Heart right ventricle (tissue), 16 donors: Measurements from ENCODE around the gene CCDC174. TPM values are rescaled to one million over a fixed set of nuclear protein-coding genes. Genes with fewer than 3 reads are reported as not detected.

Experiments used
- ATAC-seq, 8 donors: fragments of 200-7000 bp; cut with Tn5 transposase; one replicate each; pipeline ENCODE4 v1.9.1; 2020; ENCODE audit warnings: mild to moderate bottlenecking in 8 of 8, moderate library complexity in 8 of 8, moderate number of reproducible peaks in 1 of 8
- DNase-seq, 2 donors: peaks; one replicate each; pipeline ENCODE4 v3.0.0-alpha.2; 2020
- H3K27ac ChIP-seq, 10 donors: fragments of 200-600 bp; sonication (generic) in 2 of 10; one replicate each; pipeline versions ENCODE4 v1.5.0 to v1.8.0; 2020 to 2022; ENCODE audit warnings: mild to moderate bottlenecking in 3 of 10
- H3K27me3 ChIP-seq, 7 donors: fragments of 200-600 bp; one replicate each; pipeline ENCODE4 v1.8.0; 2021 to 2022; ENCODE audit warnings: mild to moderate bottlenecking in 2 of 7
- H3K36me3 ChIP-seq, 9 donors: fragments of 200-600 bp; sonication (generic) in 1 of 9; one replicate each; pipeline versions ENCODE4 v1.5.0 to v1.8.0; 2020 to 2022; ENCODE audit warnings: mild to moderate bottlenecking in 2 of 9
- H3K4me1 ChIP-seq, 9 donors: fragments of 200-600 bp; sonication (generic) in 1 of 9; one replicate each; pipeline versions ENCODE4 v1.5.0 to v1.8.0; 2020 to 2022; ENCODE audit warnings: mild to moderate bottlenecking in 4 of 9
- H3K4me3 ChIP-seq, 10 donors: fragments of 200-600 bp; sonication (generic) in 2 of 10; one replicate each; pipeline versions ENCODE4 v1.5.0 to v1.8.0; 2020 to 2022; ENCODE audit warnings: mild to moderate bottlenecking in 7 of 10, moderate library complexity in 2 of 10
- H3K9me3 ChIP-seq, 11 donors: fragments of 200-600 bp in 10 of 11; sonication (generic) in 2 of 11; one replicate each; pipeline versions ENCODE4 v1.5.0 to v1.8.0; 2013 to 2022; ENCODE audit warnings: mild to moderate bottlenecking in 2 of 11, control low read depth in 1 of 11, moderate library complexity in 1 of 11
- CTCF ChIP-seq, 9 donors: fragments of 200-600 bp; sonication (generic) in 2 of 9; IDR thresholded peaks; one replicate each; pipeline versions ENCODE4 v1.5.0 to v1.8.0; 2021 to 2022; ENCODE audit warnings: antibody characterized with exemption in 9 of 9, mild to moderate bottlenecking in 5 of 9, moderate library complexity in 1 of 9
- WGBS, 2 donors: extraction: QIAGEN DNeasy Blood & Tissue Kit; methylation state at CpG; one replicate each; pipeline ENCODE4 v1.1.7; 2013; ENCODE audit warnings: inconsistent platforms in 1 of 2; 5-methylcytosine and 5-hydroxymethylcytosine counted together
- intact Hi-C, 10 donors: fragments of 100-400 bp; cut with DNase I; formaldehyde crosslinking; loops; one replicate each; pipeline versions ENCODE4 v1.11.1 to v1.14.2; 2022
- polyA plus RNA-seq, 2 donors: library from polyadenylated mRNA; stranded (reverse); fragments of 200-250 nt; gene quantifications; one replicate each; pipeline ENCODE4 v1.2.3, GENCODE V29; 2013
- total RNA-seq, 10 donors: library from RNA; stranded (reverse); fragmentation: NEBNext Ultra II Directional in 3 of 10; extraction: Animal tissue kit (Norgen Biotek cat#: 25700) in 3 of 10; gene quantifications; one replicate each; pipeline versions ENCODE4 v1.2.1 to v1.2.4, GENCODE V29; 2021 to 2023
- donor health status: Arrhythmogenic right ventricular cardiomyopathy.
- donor health status: ischemic (EF 13 %, LVEDD 7.1; RV severe dilation, severe dysfunction).
- donor health status: healthy with polysubstance abuse.
- donor health status: DM: no; HTN: yes; CAD: no.
- donor health status: DM: no; HTN: no; CAD: no.
- donor health status: ischemic (EF 25% LVEDD 6.9; RV normal size, moderate dysfunction).
- donor health status: ischemic (EF 25% LVEDD 5.7; RV mildly dilated, moderate dysfunction).
- donor health status: healthy.
- donor health status: DM: yes; HTN: yes; CAD: no.
- donor health status: Ischemic cardiomyopathy.
- donor health status: ischemic (EF 35%, LVEDD 5.7; RV mildly dilated, moderate dysfunction).
- donor health status: nonischemic (EF 11% LVEDD 7.7; RV severe dilation, severe dysfunction).
- donor health status: DM: yes; HTN: yes; CAD: no.
- donor health status: PGD.
- donor health status: ischemic (EF 29% LVEDD 5.4; RV normal size, mild dysfunction).
- donor health status: nonischemic (EF 23%, LVEDD 6.1; RV moderate dilation, normal function).

Gene CCDC174
- total and polyA plus RNA-seq, 12 donors: 10.0 to 18.6 (median 11.6) TPM

GRCh38 chr3:14625443-14625842 lies 26.1 kb upstream of the CCDC174 start:
- Histone ChIP-seq H3K36me3 (no peaks in the 10 kb centered on the region), H3K4me1 (peaks cover 0 to 11% (median 4%) of the 10 kb centered on the region in 9 donors), H3K9me3 (peaks cover 0 to 10% (median 0%) of the 10 kb centered on the region in 11 donors), H3K4me3 (no peak overlapping the region), H3K27me3 (peaks cover 0 to 5% (median 0%) of the 10 kb centered on the region in 7 donors), H3K27ac (no peak overlapping the region)
- TF ChIP-seq CTCF (IDR thresholded peaks at IDR 0.05): no peak
- DNase-seq (no peak), ATAC-seq (no peak)
- intact Hi-C loops: no loop called here
- 78 to 79% methylated on average over 6 of the region's 6 CpGs for WGBS, 2 donors

GRCh38 chr3:14627815-14628214 lies 23.7 kb upstream of the CCDC174 start:
- no peak for TF ChIP-seq CTCF (IDR thresholded peaks at IDR 0.05)
- Histone ChIP-seq H3K9me3 (peaks cover 0 to 10% (median 0%) of the 10 kb centered on the region in 11 donors), H3K4me1 (peaks cover 0 to 10% (median 4%) of the 10 kb centered on the region in 9 donors), H3K27ac (no peak overlapping the region), H3K27me3 (peaks cover 0 to 5% (median 0%) of the 10 kb centered on the region in 7 donors), H3K4me3 (no peak overlapping the region), H3K36me3 (no peaks in the 10 kb centered on the region)
- DNase-seq: no peak
- ATAC-seq: no peak
- intact Hi-C loops: no loop called here
- WGBS, 2 donors: 79 to 85% methylated on average over 6 of the region's 6 CpGs

- Histone ChIP-seq H3K4me3 (no peak overlapping the region), H3K27me3 (peaks cover 0 to 5% (median 0%) of the 10 kb centered on the region in 7 donors), H3K9me3 (peaks cover 0 to 10% (median 0%) of the 10 kb centered on the region in 11 donors), H3K36me3 (no peaks in the 10 kb centered on the region), H3K27ac (no peak overlapping the region), H3K4me1 (peaks cover 0 to 6% (median 2%) of the 10 kb centered on the region in 9 donors)
- intact Hi-C loops: no loop called here
- DNase-seq (no peak), ATAC-seq (no peak)
- no peak for TF ChIP-seq CTCF (IDR thresholded peaks at IDR 0.05)
- 69 to 72% methylated on average over 4 of the region's 4 CpGs for WGBS, 2 donors
Observed at GRCh38 chr3:14628406-14628805, 23.2 kb upstream of the CCDC174 start.

GRCh38 chr3:14630404-14631100 lies 21.0 kb upstream of the CCDC174 start:
- H3K36me3 ChIP-seq: no peaks in the 10 kb centered on the region
- peaks cover 0 to 10% (median 0%) of the 10 kb centered on the region in 11 donors for H3K9me3 ChIP-seq
- ATAC-seq: no peak
- no peak for DNase-seq
- H3K27me3 ChIP-seq: peaks cover 0 to 7% (median 5%) of the 10 kb centered on the region in 7 donors
- intact Hi-C loops: loop anchor here in 1 of 10 donors (10.0 kb wide), 1 partner anchor 126 kb away; no protein-coding TSS in a partner anchor
- 65 to 66% methylated on average over 9 of the region's 9 CpGs for WGBS, 2 donors
- H3K4me1 ChIP-seq: no peaks in the 10 kb centered on the region
- H3K4me3 ChIP-seq: no peak overlapping the region
- H3K27ac ChIP-seq: no peak overlapping the region
- no peak for TF ChIP-seq CTCF (IDR thresholded peaks at IDR 0.05)
